Measurements from ENCODE around the gene POLR3G.

The POLR3G gene

GRCh38 chr5:90474235-90475107 is at the start of gene POLR3G, which contains the start of gene MBLAC2 (continued):
- TF ChIP-seq PATZ1 (tag by site-specific recombination; IDR thresholded peaks at IDR 0.05) = peak; percentile 96
- TF ChIP-seq SALL2 (tag by site-specific recombination; IDR thresholded peaks at IDR 0.05; ENCODE audit: borderline replicate concordance) = no peak
- TF ChIP-seq PRDM2 (tag by site-specific recombination; IDR thresholded peaks at IDR 0.05; ENCODE audit: borderline replicate concordance) = no peak
- TF ChIP-seq ZNF133 (tag by site-specific recombination; IDR thresholded peaks at IDR 0.05) = 0 out of 2 replicates have a peak, but pooled peaks have one; percentile 20
- no peak for TF ChIP-seq ZNF529 (tag by site-specific recombination; IDR thresholded peaks at IDR 0.05; ENCODE audit: insufficient replicate concordance)
- TF ChIP-seq ZNF561 (tag by site-specific recombination; IDR thresholded peaks at IDR 0.05; ENCODE audit: borderline replicate concordance) = peak; percentile 98
- no peak for TF ChIP-seq ZSCAN18 (tag by site-specific recombination; IDR thresholded peaks at IDR 0.05)
- TF ChIP-seq ZNF280C (tag by site-specific recombination; IDR thresholded peaks at IDR 0.05) = no peak
- no peak for TF ChIP-seq BCL6B (tag by site-specific recombination; IDR thresholded peaks at IDR 0.05)
- TF ChIP-seq ZNF416 (tag by site-specific recombination; IDR thresholded peaks at IDR 0.05) = no peak
- no peak for TF ChIP-seq ZNF266 (tag by site-specific recombination; IDR thresholded peaks at IDR 0.05; ENCODE audit: low read depth)
- no peak for TF ChIP-seq ZNF426 (tag by site-specific recombination; IDR thresholded peaks at IDR 0.05)
- TF ChIP-seq OSR2 (tag by site-specific recombination; IDR thresholded peaks at IDR 0.05) = peak; percentile 91
- TF ChIP-seq ZNF324 (tag by site-specific recombination; IDR thresholded peaks at IDR 0.05) = peak; percentile 78
- TF ChIP-seq ZNF10 (tag by site-specific recombination; IDR thresholded peaks at IDR 0.05) = peak; percentile 6; the same call in 1 of the 2 replicates
- TF ChIP-seq ZNF16 (tag by site-specific recombination; IDR thresholded peaks at IDR 0.05; ENCODE audit: low read depth) = no peak
- TF ChIP-seq SCRT2 (tag by site-specific recombination; IDR thresholded peaks at IDR 0.05) = 0 out of 2 replicates have a peak, but pooled peaks have one; percentile 23
- TF ChIP-seq ZNF202 (tag by site-specific recombination; IDR thresholded peaks at IDR 0.05; ENCODE audit: borderline replicate concordance) = no peak
- TF ChIP-seq ZNF274 (IDR thresholded peaks at IDR 0.05; ENCODE audit: low read length) = no peak
- TF ChIP-seq ZNF274 (tag by site-specific recombination; IDR thresholded peaks at IDR 0.05; ENCODE audit: borderline replicate concordance) = no peak
- peak; percentile 73; the same call in 1 of the 2 replicates for TF ChIP-seq ZNF2 (tag by site-specific recombination; IDR thresholded peaks at IDR 0.05)
- TF ChIP-seq ZNF114 (tag by site-specific recombination; IDR thresholded peaks at IDR 0.05) = no peak
- no peak for TF ChIP-seq ZNF138 (tag by site-specific recombination; IDR thresholded peaks at IDR 0.05; ENCODE audit: borderline replicate concordance)
- TF ChIP-seq ZBTB7A (tag by site-specific recombination; IDR thresholded peaks at IDR 0.05; ENCODE audit: low read depth) = 0 out of 2 replicates have a peak, but pooled peaks have one; percentile 70
- TF ChIP-seq SP7 (tag by site-specific recombination; IDR thresholded peaks at IDR 0.05) = peak; percentile 87
